Thyroid gland (tissue), 4 donors: Measurements from ENCODE around the gene SREBF1. TPM values are rescaled to one million over a fixed set of nuclear protein-coding genes. Genes with fewer than 3 reads are reported as not detected.

Source experiments
- DNase-seq, 2 donors: peaks; one replicate each; pipeline ENCODE4 v3.0.0-alpha.2; 2019
- H3K27ac ChIP-seq, 3 donors: fragments of 200-600 bp; sonication (generic); 1 replicate in 2 of 3; 2 replicates in 1 of 3; pipeline ENCODE4 v1.5.1; 2016 to 2019; ENCODE audit warnings: mild to moderate bottlenecking in 1 of 3, moderate library complexity in 1 of 3
- H3K27me3 ChIP-seq: fragments of 200-600 bp; sonication (generic); one replicate; pipeline ENCODE4 v1.5.1; 2019
- H3K36me3 ChIP-seq, 2 donors: fragments of 200-600 bp; sonication (generic); one replicate each; pipeline ENCODE4 v1.5.1; 2016 to 2019
- H3K4me1 ChIP-seq, 2 donors: fragments of 200-600 bp; sonication (generic); one replicate each; pipeline ENCODE4 v1.5.1; 2017 to 2019
- H3K4me3 ChIP-seq, 3 donors: fragments of 200-600 bp; sonication (generic); replicated peaks in 1 of 3; 1 replicate in 2 of 3; 2 replicates in 1 of 3; pipeline ENCODE4 v1.5.1; 2016; ENCODE audit warnings: mild to moderate bottlenecking in 1 of 3
- H3K9me3 ChIP-seq: fragments of 200-600 bp; sonication (generic); one replicate; pipeline ENCODE4 v1.5.1; 2017
- CTCF ChIP-seq, 6 experiments: fragments of 200-600 bp in 3 of 6; fragments of 450-650 bp in 3 of 6; sonication (generic) in 3 of 6; IDR thresholded peaks; one replicate each; pipeline ENCODE4 v1.5.1; 2016 to 2019; ENCODE audit warnings: antibody characterized with exemption in 6 of 6, mild to moderate bottlenecking in 2 of 6, inconsistent platforms in 1 of 6, moderate library complexity in 1 of 6
- POLR2A ChIP-seq, 2 donors: fragments of 450-650 bp; IDR thresholded peaks; one replicate each; pipeline ENCODE4 v1.6.1; 2017; ENCODE audit warnings: antibody characterized with exemption in 2 of 2, mild to moderate bottlenecking in 2 of 2, moderate library complexity in 1 of 2
- WGBS, 2 donors: methylation state at CpG; one replicate each; pipeline ENCODE4 v1.1.5; 2017; 5-methylcytosine and 5-hydroxymethylcytosine counted together
- intact Hi-C: fragments of 100-400 bp; cut with DNase I; formaldehyde crosslinking; loops from one replicate; pipeline ENCODE4 v1.15.1; 2023
- total RNA-seq, 4 donors: library from RNA; depleted of rRNA; stranded (reverse); fragments of >200 nt; gene quantifications; one replicate each; pipeline ENCODE4 v1.2.3, GENCODE V29; 2016

The SREBF1 gene
- total RNA-seq, 4 donors from 2014 or later: 44.6 to 89.4 (median 63.0) TPM

GRCh38 chr17:17882082-17882581 lies 45.3 kb upstream of the SREBF1 start:
- intact Hi-C loops: no loop called here
- no peaks in the 10 kb centered on the region for H3K9me3 ChIP-seq
- H3K27ac ChIP-seq: peak overlapping the region; percentile 4 to 72 (median 61)
- H3K27me3 ChIP-seq: no peaks in the 10 kb centered on the region
- H3K4me3 ChIP-seq: no peak overlapping the region
- WGBS, 2 donors: 82 to 88% methylated on average over 8 of the region's 8 CpGs
- peaks cover 90 to 94% of the 10 kb centered on the region in 2 donors for H3K4me1 ChIP-seq
- DNase-seq: no peak
- TF ChIP-seq CTCF (IDR thresholded peaks at IDR 0.05) (no peak), POLR2A (IDR thresholded peaks at IDR 0.05) (no peak)
- peaks cover 9 to 14% of the 10 kb centered on the region in 2 donors for H3K36me3 ChIP-seq

- 60 to 67% methylated on average over 8 of the region's 8 CpGs for WGBS, 2 donors
- Histone ChIP-seq H3K27ac (peak overlapping the region; percentile 59 to 77 (median 72)), H3K9me3 (no peaks in the 10 kb centered on the region), H3K4me3 (no peak overlapping the region), H3K4me1 (peaks cover 90 to 94% of the 10 kb centered on the region in 2 donors), H3K36me3 (peaks cover 9 to 14% of the 10 kb centered on the region in 2 donors), H3K27me3 (no peaks in the 10 kb centered on the region)
- TF ChIP-seq CTCF (IDR thresholded peaks at IDR 0.05) (peak in 1 of 6 experiments; percentile 9), POLR2A (IDR thresholded peaks at IDR 0.05) (no peak)
- intact Hi-C loops: no loop called here
- peak; percentile 75 to 83 for DNase-seq
Observed at GRCh38 chr17:17880577-17881196, 43.9 kb upstream of the SREBF1 start.

GRCh38 chr17:17877529-17878358 lies 41.0 kb upstream of the SREBF1 start:
- peaks cover 66 to 71% of the 10 kb centered on the region in 2 donors for H3K4me1 ChIP-seq
- peak overlapping the region; percentile 78 to 88 (median 86) for H3K27ac ChIP-seq
- peak; percentile 99 for DNase-seq
- WGBS, 2 donors: 10 to 17% methylated on average over 10 to 14 of the region's 14 CpGs
- no peak for TF ChIP-seq POLR2A (IDR thresholded peaks at IDR 0.05)
- TF ChIP-seq CTCF (IDR thresholded peaks at IDR 0.05): peak in 1 of 6 experiments; percentile 30
- intact Hi-C loops: no loop called here
- H3K9me3 ChIP-seq: no peaks in the 10 kb centered on the region
- peaks cover 9 to 13% of the 10 kb centered on the region in 2 donors for H3K36me3 ChIP-seq
- no peaks in the 10 kb centered on the region for H3K27me3 ChIP-seq
- H3K4me3 ChIP-seq: no peak overlapping the region

GRCh38 chr17:17876959-17877528 lies 40.3 kb upstream of the SREBF1 start:
- Histone ChIP-seq H3K9me3 (no peaks in the 10 kb centered on the region), H3K36me3 (peaks cover 4 to 8% of the 10 kb centered on the region in 2 donors), H3K4me1 (peaks cover 65 to 67% of the 10 kb centered on the region in 2 donors), H3K27ac (peak overlapping the region; percentile 78 to 88 (median 86)), H3K27me3 (no peaks in the 10 kb centered on the region), H3K4me3 (no peak overlapping the region)
- WGBS, 2 donors: 36 to 38% methylated on average over 6 of the region's 6 CpGs
- DNase-seq: peak; percentile 51 to 65
- TF ChIP-seq CTCF (IDR thresholded peaks at IDR 0.05) (no peak), POLR2A (IDR thresholded peaks at IDR 0.05) (no peak)
- intact Hi-C loops: no loop called here
